ENCODE measurements around the gene TRIM24.
"Not testable (repeated sequence)": the region's sequence is repeated elsewhere in the genome, so short reads cannot be mapped to it uniquely, and the experiment has no call there.

Gene TRIM24

DNA sequence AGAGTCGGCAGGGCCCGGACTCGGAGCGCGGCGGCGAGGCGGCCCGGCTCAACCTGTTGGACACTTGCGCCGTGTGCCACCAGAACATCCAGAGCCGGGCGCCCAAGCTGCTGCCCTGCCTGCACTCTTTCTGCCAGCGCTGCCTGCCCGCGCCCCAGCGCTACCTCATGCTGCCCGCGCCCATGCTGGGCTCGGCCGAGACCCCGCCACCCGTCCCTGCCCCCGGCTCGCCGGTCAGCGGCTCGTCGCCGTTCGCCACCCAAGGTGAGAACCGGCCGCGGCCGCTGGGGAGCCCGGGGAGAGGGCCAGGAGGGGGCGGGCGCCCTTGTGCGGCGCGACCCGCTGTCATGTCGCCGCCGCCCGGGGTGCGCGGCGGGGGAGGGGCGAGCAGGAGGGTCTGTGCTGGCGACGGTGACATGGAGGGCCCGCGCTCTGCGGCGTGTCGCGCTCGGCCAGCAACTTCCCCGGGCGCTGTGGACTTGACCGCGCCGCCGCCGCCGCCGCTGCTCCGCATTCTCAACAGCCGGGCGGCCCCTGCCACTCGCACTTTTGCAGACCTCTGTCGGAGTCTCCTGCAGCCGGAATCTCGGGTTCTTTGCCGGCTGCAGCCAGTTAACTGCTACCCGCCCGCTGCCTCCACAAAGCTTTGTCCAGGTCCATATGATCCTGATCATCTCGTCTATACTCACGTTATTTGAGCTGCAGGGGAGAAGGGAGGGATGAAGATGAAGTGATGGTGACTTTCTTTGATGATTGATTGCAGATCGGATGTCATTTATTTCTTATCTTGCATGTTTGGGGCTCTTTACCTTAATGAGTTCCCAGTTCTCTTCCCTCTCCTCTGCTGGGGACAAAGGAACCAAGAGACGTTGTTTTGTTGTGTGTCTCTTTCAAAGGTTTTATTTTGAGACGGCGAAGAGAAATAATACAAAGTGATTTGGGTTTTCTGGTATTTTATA is 869 bp downstream of the TRIM24 start:
- DNase-seq: no peak

DNA sequence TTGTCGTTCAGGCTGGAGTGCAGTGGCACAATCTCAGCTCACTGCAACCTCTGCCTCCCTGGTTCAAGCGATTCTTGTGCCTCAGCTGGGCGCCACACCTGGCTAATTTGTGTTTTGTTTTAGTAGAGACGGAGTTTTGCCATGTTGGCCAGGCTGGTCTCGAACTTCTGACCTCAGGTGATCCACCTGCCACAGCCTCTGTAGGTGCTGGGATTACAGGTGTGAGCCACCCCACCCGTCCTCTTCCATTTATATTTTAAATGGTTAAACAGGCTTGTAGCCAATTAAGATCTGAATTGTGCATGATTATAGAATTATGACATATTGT is 3.2 kb downstream of the TRIM24 start:
- DNase-seq: not testable (repeated sequence)

DNA sequence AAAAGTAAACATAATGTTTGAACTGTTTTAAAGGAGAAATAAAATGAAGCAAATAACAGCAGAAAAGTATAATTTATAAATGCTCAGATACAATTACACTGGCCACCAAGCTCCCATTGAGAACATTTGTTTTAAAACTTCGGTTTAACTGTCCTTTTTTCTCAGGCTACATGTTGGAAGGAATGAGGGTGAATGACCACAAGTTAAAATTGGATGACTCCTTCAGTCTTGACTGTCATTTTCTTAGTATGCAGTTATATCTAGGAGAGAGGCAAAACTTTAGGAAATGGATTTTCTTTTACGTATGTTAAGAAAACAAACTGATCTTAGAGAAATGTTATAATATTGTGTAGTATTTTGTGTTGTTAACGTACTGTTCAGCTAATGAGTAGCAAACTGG is 5.0 kb downstream of the TRIM24 start:
- no peak for DNase-seq

DNA sequence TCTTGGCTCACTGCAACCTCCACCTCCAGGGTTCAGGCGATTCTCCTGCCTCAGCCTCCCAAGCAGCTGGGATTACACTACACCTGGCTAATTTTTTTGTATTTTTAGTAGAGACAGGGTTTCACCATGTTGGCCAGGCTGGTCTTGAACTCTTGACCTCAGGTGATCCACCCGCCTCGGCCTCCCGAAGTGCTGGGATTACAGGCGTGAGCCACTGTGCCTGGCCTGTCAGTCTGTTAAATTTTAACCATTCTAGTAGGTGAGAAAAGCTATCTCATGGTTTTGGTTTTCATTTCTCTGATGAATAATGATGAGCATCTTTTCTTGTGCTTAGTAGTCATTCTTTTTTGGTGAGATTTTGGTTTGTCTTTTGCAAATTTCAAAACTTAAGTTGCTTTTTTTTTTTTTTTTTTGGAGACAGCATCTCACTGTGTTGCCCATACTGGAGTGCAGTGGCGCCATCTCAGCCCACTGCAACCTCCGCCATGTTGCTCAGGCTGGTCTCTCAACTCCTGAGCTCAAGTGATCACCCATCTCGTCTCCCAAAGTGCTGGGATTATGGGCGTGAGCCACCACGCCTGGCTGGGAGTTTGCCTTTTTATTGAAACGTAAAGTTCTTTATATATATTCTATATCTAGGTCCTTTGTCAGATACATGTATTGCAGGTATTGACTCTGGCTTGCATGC is 6.2 kb downstream of the TRIM24 start:
- DNase-seq: not testable (repeated sequence)

DNA sequence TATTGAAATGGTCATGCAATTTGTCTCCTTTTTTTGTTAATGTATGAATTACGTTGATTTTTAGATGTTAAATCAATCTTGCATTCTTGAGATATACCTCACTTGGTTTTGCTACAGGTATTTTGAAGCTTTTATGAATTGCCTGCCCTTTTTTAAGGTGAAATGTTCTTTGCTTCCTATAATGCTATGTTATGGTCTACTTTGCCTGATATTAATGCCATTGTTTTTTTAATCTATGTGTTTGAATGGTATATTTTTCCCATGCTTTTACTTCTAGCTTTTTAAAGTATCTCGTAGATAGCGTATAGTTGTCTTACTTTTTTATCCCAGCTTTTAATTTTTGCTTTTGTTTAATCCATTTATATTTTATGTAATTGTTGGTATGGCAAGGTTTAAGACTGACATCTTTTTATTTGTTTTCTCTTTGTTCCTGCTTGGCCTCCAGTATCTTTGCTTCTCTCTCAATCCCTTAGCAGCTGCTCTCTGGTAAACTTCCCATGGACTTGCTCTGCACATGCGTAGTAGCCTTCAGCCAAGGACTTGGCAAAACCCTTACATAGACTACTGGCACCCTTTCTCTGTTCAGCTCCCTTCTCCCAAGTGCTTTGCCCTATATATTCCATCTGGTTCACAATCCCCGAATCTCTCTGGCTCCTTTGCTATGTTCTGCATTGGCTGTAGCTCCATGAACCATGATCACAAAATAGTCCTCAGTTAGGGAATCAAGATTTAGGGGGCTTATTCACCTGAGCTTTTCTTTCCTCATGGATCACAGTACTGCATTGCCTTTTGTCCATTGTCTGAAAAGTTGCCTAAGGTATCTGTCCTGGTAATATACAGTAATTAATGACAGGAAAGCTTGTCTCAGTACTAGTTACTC is 8.4 kb downstream of the TRIM24 start:
- DNase-seq: no peak

DNA sequence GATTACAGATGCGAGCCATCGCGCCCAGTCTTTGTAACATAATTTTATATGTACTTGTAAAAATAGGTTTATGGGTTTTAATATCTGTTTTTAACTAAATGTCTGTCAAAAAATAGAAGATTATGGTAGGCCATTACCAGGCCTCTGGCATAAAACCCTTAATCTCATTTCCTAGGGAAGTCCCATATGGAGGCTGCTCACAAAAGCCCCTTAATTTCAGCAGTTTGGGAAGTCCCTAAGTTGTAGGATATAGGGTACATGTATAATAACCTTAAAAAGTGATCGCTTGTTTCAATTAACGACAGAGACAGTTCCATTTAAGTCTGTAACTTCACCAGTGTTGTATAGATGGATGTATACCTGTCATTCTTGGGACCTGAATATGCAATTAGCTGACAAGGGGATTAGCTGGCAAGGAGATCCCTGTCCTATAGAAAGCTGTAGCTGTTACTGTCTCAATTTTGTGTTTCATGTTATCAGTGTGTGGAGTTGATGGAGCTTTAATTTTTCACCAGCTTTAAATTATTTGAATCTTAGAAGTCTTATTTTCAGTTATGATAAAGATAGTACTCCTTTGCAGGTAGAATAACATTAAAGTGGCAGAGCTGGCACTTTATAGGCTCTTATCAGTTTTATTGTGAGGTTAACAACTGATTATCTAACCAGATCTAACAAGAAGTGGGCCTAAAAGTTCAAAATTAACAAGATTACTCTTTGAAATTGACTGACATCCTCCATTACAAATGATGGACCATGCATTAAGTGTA is 10.5 kb downstream of the TRIM24 start:
- no peak for DNase-seq

DNA sequence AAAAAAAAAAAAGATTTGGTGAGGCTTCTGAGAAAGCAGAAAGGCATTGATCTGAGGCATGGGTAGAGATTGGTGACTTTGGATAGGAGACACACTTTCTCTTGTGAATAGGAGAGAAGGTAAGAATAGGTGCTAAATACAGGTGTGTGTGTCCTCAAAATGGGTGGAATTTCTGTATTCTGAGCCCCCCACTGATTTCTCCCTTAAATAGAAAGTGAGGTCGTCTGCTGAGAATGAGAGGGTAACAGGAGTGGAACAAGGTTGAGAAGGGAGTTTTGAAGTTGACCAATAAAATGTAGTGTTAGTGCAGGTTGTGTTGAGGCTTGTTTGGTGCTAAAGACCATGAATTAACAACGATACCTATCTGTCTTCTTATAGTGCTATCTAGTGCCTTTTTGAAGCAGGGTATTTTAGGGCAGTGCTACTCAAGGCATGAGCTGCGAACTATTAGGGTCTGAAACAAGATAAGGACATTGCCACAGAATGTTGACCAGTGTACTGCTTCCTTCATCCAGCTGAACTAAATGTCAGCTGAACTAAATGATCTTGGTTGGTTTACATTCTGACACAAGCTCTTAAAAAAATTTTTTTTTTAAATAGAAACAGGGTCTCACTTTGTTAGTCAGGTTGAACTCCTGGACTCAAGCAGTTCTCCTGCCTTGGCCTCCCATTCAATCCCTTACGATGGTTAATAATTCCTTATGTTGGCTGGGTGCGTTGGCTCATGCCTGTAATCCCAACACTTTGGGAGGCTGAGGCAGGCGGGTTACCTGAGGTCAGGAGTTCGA is 12.4 kb downstream of the TRIM24 start:
- no peak for DNase-seq

DNA sequence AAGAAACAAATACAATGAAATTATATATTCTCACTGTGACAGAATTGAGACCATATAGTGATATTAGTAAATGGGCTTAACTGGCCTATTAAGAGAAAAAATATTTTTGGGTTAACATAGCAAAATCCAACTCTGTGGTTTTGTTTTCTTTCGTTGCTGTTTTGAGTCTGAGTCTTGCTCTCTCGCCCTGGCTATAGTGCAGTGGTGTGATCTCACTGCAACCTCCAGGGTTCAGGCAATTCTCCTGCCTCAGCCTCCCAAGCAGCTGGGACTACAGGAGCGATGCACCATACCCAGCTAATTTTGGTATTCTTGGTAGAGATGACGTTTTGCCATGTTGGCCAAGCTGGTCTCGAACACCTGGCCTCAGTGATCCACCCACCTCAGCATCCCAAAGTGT is 15.3 kb downstream of the TRIM24 start:
- no peak for DNase-seq

DNA sequence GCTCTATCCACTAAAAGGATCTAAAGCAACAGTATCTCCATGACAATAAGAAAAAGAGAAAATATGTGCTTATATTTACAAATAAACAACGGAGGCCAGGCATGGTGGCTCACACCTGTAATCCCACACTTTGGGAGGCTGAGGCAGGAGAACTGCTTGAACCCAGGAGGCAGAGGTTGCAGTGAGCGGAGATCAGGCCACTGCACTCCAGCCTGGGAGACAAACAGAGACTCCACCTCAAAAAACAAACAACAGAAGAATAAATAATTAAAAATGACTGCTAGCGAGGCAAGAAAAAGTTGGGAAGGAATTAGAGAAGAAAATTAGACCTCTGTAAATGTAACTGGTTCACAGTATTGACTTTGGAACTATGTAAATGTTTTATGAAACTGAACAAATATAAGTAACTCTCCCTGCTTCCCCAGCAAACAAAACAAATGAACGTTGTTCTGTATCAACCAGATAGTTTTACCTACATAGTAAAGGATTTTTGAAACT is 17.1 kb downstream of the TRIM24 start:
- no peak for DNase-seq

DNA sequence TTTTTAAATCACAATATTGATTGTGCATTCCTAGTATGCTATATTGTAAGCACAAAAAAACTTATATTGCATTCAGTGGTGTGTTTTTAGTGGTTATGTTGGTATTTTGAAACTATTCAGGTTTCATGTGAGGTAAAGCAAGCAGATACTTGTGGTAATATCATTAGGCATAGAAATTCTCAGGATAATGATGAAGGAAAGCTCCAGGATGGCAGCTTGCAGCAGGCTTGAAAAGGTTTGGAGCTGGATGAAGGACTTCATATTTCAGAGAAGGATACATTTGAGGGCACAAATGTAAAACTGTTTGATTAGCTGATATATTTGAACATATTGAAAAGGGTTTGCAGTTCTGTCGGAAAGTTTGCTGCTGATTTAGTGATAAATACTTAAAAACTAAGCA is 17.5 kb downstream of the TRIM24 start:
- no peak for DNase-seq

DNA sequence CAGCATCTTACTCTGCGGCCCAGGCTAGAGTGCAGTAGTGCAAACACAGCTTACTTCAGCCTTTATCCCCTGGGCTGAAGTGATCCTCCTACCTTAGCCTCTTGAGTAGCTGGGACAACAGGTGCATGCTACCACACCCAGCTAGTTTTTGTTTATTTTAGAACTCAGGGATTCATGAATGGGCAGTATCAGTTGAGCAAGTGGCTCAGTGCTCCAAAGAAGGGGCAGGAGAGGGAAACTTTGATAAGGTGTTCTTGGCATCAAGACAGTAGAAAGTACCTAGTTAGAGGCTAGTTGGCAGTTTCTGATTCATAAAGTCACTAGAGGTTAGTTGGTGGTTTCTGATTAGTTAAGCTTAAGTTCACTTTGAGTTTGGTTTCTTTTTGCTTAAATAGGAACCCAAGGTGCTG is 18.4 kb downstream of the TRIM24 start:
- DNase-seq: no peak

DNA sequence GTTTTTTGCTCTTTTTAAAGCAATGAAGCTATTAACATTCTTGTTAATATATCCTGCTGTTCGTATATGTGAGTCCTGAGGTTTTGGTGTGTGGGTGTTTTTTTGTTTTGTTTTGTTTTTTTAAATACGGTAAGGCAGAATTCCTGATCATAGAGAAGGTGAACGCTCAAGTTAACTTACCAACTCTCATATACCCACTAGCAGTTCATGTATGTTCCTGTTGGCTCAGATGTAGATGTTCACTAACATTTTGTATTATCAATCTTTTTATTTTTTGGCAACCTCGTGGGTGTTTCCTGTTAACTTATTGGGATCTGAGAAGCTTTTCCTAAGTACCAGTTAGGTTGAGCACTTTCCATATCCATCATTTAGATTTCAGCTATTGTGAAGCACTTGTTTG is 20.5 kb downstream of the TRIM24 start:
- no peak for DNase-seq

DNA sequence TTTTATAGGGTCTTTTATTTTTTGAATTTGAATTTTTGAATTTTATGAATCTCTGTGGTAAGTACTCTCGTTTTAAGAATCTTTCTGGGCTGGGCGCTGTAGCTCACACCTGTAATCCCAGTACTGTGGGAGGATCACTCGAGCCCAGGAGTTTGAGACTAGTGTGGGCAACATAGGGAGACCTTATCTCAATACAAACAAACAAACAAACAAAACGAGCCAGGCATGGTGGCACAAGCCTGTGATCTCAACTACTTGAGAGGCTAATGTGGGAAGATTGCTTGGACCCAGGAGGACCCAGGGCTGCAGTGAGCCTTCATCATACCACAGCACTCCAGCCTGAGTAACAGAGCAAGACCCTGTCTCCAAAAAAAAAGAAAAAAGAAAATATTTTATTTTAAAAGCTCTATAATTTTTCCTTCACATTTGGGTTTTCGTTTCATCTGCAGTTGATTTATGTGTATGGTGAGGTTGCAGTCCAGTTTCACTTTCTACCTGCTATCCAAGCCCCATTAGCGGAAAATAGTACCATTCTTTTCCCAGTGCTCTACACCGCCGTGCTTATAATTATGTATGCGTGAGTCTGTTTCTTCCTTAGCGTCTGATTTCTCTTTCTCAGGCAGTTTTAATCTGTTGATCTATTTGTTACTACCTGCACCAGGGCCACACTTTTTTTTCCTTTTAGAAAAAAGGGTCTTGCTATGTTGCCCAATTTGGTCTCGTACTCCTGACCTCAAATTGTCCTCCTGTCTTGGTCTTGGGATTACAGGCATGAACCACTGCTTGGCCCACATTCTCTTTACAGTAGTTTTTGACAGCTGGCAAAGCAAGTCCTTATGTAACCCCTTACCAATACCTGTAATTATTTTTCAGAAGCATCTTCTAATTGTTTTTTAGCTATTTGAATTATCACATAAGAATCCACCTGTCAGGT is 21.7 kb downstream of the TRIM24 start:
- no peak for DNase-seq

DNA sequence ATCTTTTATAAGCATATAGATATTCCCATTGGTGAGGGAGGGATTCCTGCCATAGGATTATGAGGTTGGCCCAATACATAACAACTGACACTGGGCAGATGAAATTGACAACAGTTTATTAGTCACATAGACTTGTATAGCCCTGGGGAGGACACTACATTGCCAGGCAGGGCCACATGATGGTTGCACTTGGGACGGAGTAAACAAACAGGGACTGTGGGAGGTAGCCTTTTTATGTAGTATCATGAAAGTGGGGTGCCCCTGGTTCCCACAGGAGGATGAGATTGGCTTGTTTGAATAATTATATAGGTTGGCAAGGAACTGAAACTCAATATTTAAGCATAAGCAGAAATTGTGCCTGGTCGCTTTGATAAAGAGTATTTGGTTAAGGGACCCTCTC is 23.5 kb downstream of the TRIM24 start:
- no peak for DNase-seq

DNA sequence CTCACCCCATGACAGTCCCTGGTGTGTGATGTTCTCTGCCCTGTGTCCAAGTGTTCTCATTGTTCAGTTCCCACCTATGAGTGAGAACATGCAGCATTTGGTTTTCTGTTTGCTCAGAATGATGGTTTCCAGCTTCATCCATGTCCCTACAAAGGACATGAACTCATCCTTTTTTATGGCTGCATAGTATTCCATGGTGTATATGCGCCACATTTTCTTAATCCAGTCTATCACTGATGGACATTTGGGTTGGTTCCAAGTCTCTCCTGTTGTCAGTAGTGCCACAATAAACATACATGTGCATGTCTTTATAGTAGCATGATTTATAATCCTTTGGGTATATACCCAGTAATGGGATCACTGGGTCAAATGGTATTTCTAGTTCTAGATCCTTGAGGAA is 25.4 kb downstream of the TRIM24 start:
- DNase-seq: not testable (repeated sequence)

DNA sequence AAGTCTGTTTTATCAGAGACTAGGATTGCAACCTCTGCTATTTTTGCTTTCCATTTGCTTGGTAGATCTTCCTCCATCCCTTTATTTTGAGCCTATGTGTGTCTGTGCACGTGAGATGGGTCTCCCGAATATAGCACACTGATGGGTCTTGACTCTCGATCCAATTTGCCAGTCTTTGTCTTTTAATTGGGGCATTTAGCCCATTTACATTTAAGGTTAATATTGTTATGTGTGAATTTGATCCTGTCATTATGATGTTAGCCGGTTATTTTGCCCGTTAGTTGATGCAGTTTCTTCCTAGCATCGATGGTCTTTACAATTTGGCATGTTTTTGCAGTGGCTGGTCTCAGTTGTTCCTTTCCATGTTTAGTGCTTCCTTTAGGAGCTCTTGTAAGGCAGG is 29.1 kb downstream of the TRIM24 start:
- DNase-seq: not testable (repeated sequence)

DNA sequence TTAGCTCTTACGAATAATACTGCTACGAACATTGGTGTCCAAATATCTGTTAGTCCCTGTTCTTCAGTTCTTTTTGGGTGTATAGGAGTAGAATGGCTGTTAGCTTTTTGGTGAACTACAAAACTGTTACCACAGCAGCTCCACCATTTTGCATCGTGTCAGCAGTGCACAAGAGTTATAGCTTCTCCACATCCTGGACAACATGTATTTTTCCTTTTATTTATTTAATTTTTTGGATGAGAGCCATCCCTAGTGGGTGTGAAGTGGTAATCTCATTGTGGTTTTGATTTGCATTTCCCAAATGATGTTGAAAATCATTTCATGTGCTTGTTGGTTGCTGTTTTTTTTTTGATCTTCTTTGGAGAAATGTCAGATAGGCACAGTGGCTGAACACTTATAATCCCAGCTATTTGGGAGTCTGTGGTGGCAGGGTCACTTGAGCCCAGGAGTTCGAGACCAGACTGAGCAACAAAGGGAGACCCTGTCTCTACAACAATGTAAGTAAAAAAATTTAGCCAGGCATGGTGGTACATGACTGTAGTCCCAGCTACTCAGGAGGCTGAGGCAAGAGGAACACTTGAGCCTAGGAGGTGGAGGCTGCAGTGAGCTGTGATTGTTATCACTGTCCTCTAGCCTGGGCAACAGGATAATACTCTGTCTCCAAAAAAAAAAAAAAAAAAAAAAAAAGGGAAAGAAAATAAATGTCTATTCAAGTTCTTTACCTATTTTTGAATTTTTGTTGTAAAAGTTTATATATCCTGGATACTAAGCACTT is 31.7 kb downstream of the TRIM24 start:
- DNase-seq: no peak

DNA sequence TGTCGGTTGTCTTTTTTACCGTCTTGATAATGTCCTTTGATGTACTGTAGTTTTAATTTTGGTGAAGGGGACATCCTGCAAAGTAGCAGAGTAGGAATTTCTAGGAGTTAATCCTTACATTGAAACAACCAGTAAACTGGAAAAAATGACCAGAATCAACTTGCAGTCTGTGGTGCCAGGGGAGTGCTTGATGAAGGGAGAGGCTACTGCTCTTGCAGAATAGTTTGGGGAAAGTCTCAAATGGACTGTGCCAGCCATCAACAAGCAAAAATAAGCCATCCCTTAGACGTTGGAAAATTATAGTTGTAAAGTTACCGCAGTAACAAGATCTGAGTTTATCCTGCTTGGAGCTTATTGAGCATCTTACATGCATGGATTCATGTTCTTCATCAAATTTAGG is 32.4 kb downstream of the TRIM24 start:
- DNase-seq: no peak

DNA sequence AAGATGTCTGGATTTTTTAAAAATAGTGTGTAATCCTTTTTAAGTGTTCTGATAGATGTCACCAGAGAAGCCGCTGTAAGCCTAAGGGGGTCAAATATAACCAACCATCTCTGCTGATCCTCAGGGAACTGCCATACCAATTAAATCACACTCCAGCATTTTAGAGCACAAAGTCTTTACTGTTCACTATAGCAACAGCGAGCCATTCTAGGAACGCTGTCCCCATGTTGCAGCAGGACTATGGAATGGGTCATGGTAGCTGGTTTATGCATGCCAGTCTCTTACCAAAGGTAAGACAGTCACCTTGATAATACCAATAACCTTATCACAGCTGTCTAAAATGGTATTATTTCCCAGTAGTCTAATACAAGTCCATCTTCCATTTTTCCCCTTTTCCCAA is 33.5 kb downstream of the TRIM24 start:
- no peak for DNase-seq

DNA sequence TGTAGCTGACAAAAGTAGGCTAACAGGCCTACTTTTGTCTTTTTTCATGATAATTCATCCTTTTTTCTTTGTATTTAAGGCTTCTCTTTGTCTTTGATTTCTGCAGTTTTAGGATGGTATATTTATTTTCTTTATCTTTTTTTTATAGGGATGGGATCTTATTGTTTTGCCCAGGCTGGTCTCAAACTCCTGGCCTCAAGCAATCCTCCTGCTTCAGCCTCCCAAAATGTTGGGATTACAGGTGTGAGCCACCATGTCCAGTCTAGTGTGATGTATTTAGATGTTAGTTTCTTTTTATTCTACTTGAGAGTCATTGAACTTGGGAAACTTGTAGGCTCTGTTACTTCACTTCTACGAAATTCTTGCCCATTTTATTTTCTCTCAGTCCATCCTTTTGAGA is 35.4 kb downstream of the TRIM24 start:
- no peak for DNase-seq
